ENCODE data around the gene ANKS1A. TPM values are rescaled to one million over a fixed set of nuclear protein-coding genes. Genes with fewer than 3 reads are reported as not detected.

The ANKS1A gene
- total RNA-seq, 1 experiment from 2014 or later: 14.4 TPM

GRCh38 chr6:34867484-34867883, 21.6 kb upstream of the ANKS1A start:
- ATAC-seq: peak; percentile 79
- intact Hi-C loops (cut with micrococcal nuclease; ENCODE audit: unreplicated experiment) (no loop called here), in situ Hi-C loops (cut with HindIII; ENCODE audit: low pct_unique_long_range_greater_than_20kb, low sequenced_read_pairs) (no loop called here)
- no peak overlapping the region for H3K27ac ChIP-seq (ENCODE audit: low read length)
- ChIA-PET POLR2A (no interaction called here), CTCF (no interaction called here)
- no peak for TF ChIP-seq REST (IDR thresholded peaks at IDR 0.05; ENCODE audit: insufficient read depth in 1 of 2, low read depth in 2 of 2, low read length in 1 of 2)
- TF ChIP-seq SIN3A (IDR thresholded peaks at IDR 0.05; ENCODE audit: borderline replicate concordance, insufficient read depth, low read depth, low read length): no peak
- no peak for TF ChIP-seq POLR2AphosphoS5 (IDR thresholded peaks at IDR 0.05; ENCODE audit: low read depth, low read length)
- TF ChIP-seq CTCF (IDR thresholded peaks at IDR 0.05): peak; percentile 30; the same call in 1 of the 2 replicates
- DNase-seq (ENCODE audit: low read depth, low spot score): no peak
- no peaks in the 10 kb centered on the region for H3K9me3 ChIP-seq (ENCODE audit: control insufficient read depth, insufficient read depth, low read depth, low read length)
- no TSS peak for BruUV-seq (replicated peaks)
- H3K27me3 ChIP-seq (ENCODE audit: control insufficient read depth, insufficient read depth, low read length): no peaks in the 10 kb centered on the region
- H3K36me3 ChIP-seq (ENCODE audit: control insufficient read depth, insufficient read depth, low read length): peaks cover 2% of the 10 kb centered on the region; the same call in 1 of the 2 replicates
- no peaks in the 10 kb centered on the region for H3K4me1 ChIP-seq (ENCODE audit: control insufficient read depth, insufficient read depth, low read length)
- H3K4me3 ChIP-seq (ENCODE audit: low read depth in 2 of 2, low read length in 2 of 2): no peak overlapping the region

GRCh38 chr6:34871853-34872252, 17.2 kb upstream of the ANKS1A start:
- DNase-seq (ENCODE audit: low read depth, low spot score): no peak
- in situ Hi-C loops (cut with HindIII; ENCODE audit: low pct_unique_long_range_greater_than_20kb, low sequenced_read_pairs): no loop called here
- H3K9me3 ChIP-seq (ENCODE audit: control insufficient read depth, insufficient read depth, low read depth, low read length): no peaks in the 10 kb centered on the region
- H3K36me3 ChIP-seq (ENCODE audit: control insufficient read depth, insufficient read depth, low read length): peaks cover 10% of the 10 kb centered on the region; the same call in 1 of the 2 replicates
- intact Hi-C loops (cut with micrococcal nuclease; ENCODE audit: unreplicated experiment): no loop called here
- POLR2A ChIA-PET: no interaction called here
- BruUV-seq (replicated peaks): no TSS peak
- CTCF ChIA-PET: interaction anchor here (0.6 kb wide), 1 partner anchor 433 kb away, joined by 6 read pairs; no protein-coding TSS in a partner anchor
- no peaks in the 10 kb centered on the region for H3K4me1 ChIP-seq (ENCODE audit: control insufficient read depth, insufficient read depth, low read length)
- no peak for TF ChIP-seq REST (IDR thresholded peaks at IDR 0.05; ENCODE audit: insufficient read depth in 1 of 2, low read depth in 2 of 2, low read length in 1 of 2)
- no peak for TF ChIP-seq SIN3A (IDR thresholded peaks at IDR 0.05; ENCODE audit: borderline replicate concordance, insufficient read depth, low read depth, low read length)
- no peak for TF ChIP-seq CTCF (IDR thresholded peaks at IDR 0.05)
- no peak for TF ChIP-seq POLR2AphosphoS5 (IDR thresholded peaks at IDR 0.05; ENCODE audit: low read depth, low read length)
- no peak for TF ChIP-seq TCF7L2 (IDR thresholded peaks at IDR 0.05; ENCODE audit: low read depth, low read length)
- H3K27me3 ChIP-seq (ENCODE audit: control insufficient read depth, insufficient read depth, low read length): no peaks in the 10 kb centered on the region
- no peak overlapping the region for H3K27ac ChIP-seq (ENCODE audit: low read length)
- no peak overlapping the region for H3K4me3 ChIP-seq (ENCODE audit: low read depth in 2 of 2, low read length in 2 of 2)
- no peak for ATAC-seq
